HEK293 (cell line): ENCODE results near the gene CA9.

ENCODE experiments used
- PBX3 ChIP-seq: sonication (generic); formaldehyde crosslinking; IDR thresholded peaks from 2 replicates; pipeline ENCODE4 v1.8.1; 2022; ENCODE audit warnings: mild to moderate bottlenecking, moderate library complexity, missing genetic modification reagents
- YY1 ChIP-seq: fragments of 450-650 bp; formaldehyde crosslinking; IDR thresholded peaks from 2 replicates; pipeline ENCODE4 v1.5.1; 2018; ENCODE audit warnings: missing biosample characterization, missing genetic modification characterization
- ZNF398 ChIP-seq: fragments of 450-650 bp; formaldehyde crosslinking; IDR thresholded peaks from 2 replicates; pipeline ENCODE4 v1.5.1; 2017; ENCODE audit warnings: missing biosample characterization, missing genetic modification characterization

GRCh38 chr9:35666549-35666948 lies 7.2 kb upstream of the CA9 start:
- TF ChIP-seq YY1 (no peak), ZNF398 (tag by site-specific recombination) (no peak), PBX3 (CRISPR knock-in tag) (no peak)
